ENCODE data around the gene GRK5.

GRCh38 chr10:119393421-119393820 lies 186.1 kb downstream of the GRK5 start:
- TF ChIP-seq, protein P1, sequence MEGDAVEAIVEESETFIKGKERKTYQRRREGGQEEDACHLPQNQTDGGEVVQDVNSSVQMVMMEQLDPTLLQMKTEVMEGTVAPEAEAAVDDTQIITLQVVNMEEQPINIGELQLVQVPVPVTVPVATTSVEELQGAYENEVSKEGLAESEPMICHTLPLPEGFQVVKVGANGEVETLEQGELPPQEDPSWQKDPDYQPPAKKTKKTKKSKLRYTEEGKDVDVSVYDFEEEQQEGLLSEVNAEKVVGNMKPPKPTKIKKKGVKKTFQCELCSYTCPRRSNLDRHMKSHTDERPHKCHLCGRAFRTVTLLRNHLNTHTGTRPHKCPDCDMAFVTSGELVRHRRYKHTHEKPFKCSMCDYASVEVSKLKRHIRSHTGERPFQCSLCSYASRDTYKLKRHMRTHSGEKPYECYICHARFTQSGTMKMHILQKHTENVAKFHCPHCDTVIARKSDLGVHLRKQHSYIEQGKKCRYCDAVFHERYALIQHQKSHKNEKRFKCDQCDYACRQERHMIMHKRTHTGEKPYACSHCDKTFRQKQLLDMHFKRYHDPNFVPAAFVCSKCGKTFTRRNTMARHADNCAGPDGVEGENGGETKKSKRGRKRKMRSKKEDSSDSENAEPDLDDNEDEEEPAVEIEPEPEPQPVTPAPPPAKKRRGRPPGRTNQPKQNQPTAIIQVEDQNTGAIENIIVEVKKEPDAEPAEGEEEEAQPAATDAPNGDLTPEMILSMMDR (conservative IDR thresholded peaks at IDR 0.05; ENCODE audit: low read depth, low read length): no peak
- TF ChIP-seq EZH2phosphoT487 (IDR thresholded peaks at IDR 0.05; ENCODE audit: borderline replicate concordance, low read length): no peak
